Endothelial cell of umbilical vein (primary cell): ENCODE measurements around the gene SPOPL.

Experiments used
- CTCF ChIP-seq, 2 donors: IDR thresholded peaks; 1 replicate in 1 of 2; 2 replicates in 1 of 2; pipeline ENCODE4 v1.5.1; 2011; ENCODE audit warnings: low read length in 2 of 2, mild to moderate bottlenecking in 2 of 2, moderate library complexity in 2 of 2, control low read depth in 1 of 2, inconsistent platforms in 1 of 2, low read depth in 1 of 2; ENCODE audit not compliant: insufficient read depth in 1 of 2; ENCODE audit errors: extremely low read depth in 1 of 2
- EZH2 ChIP-seq: IDR thresholded peaks from 2 replicates; pipeline ENCODE4 v1.6.1; 2012; ENCODE audit warnings: borderline replicate concordance, low read depth, mild to moderate bottlenecking, moderate library complexity, low read length, inconsistent platforms; ENCODE audit not compliant: severe bottlenecking
- FOS ChIP-seq: IDR thresholded peaks from 2 replicates; pipeline ENCODE4 v1.6.1; 2011; ENCODE audit warnings: mild to moderate bottlenecking, low read length, moderate library complexity, borderline replicate concordance; ENCODE audit not compliant: insufficient read depth
- GATA2 ChIP-seq: IDR thresholded peaks from 2 replicates; pipeline ENCODE4 v1.7.0; 2011; ENCODE audit warnings: low read depth, mild to moderate bottlenecking, moderate library complexity, mixed read lengths, low read length; ENCODE audit not compliant: insufficient read length, insufficient read depth
- JUN ChIP-seq: IDR thresholded peaks from 2 replicates; pipeline ENCODE4 v1.6.1; 2011; ENCODE audit warnings: borderline replicate concordance, low read depth; ENCODE audit not compliant: insufficient read length, insufficient read depth
- MYC ChIP-seq: IDR thresholded peaks from one replicate; pipeline ENCODE4 v1.6.1; 2011; ENCODE audit warnings: mild to moderate bottlenecking, low read depth, low read length
- POLR2A ChIP-seq: IDR thresholded peaks from 2 replicates; pipeline ENCODE4 v1.6.1; 2012; ENCODE audit warnings: low read depth, mild to moderate bottlenecking, control low read depth, low read length
- POLR2AphosphoS5 ChIP-seq: IDR thresholded peaks from 2 replicates; pipeline ENCODE4 v1.6.1; 2012; ENCODE audit warnings: low read depth, mild to moderate bottlenecking, control low read depth, low read length, moderate library complexity; ENCODE audit not compliant: insufficient read depth
- TF ChIP-seq, protein P1 (sequence below): IDR thresholded peaks from 2 replicates; pipeline ENCODE4 v1.6.1; 2011; ENCODE audit not compliant: insufficient read depth, insufficient read length

DNA sequence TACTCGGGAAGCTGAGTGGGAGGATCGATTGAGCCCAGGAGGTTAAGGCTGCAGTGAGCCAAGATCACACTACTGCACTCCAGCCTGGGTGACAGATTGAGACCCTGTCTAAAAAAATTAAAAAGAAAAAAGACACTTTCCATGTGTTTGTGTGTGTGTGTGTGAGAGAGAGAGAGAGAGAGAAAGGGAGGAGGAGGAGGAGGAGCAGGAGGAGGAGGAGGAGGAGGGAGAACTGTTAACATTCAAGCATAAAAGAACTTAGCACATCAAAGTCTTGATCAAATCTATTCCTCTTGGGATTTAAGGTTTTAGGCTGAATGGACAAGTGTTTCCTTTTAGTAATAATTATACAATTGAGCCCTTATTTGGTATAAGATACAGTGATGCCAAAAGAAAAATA is 75.5 kb downstream of the SPOPL start:
- TF ChIP-seq JUN (no peak), CTCF (IDR thresholded peaks at IDR 0.05; ENCODE audit: extremely low read depth in 1 of 2, insufficient read depth in 1 of 2, low read depth in 1 of 2, low read length in 2 of 2) (no peak), FOS (no peak), POLR2A (no peak), POLR2AphosphoS5 (no peak), EZH2 (no peak), MYC (no peak), GATA2 (no peak)
- TF ChIP-seq, protein P1, sequence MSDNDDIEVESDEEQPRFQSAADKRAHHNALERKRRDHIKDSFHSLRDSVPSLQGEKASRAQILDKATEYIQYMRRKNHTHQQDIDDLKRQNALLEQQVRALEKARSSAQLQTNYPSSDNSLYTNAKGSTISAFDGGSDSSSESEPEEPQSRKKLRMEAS = no peak
